Measurements from ENCODE around the gene ATXN3L.

DNA sequence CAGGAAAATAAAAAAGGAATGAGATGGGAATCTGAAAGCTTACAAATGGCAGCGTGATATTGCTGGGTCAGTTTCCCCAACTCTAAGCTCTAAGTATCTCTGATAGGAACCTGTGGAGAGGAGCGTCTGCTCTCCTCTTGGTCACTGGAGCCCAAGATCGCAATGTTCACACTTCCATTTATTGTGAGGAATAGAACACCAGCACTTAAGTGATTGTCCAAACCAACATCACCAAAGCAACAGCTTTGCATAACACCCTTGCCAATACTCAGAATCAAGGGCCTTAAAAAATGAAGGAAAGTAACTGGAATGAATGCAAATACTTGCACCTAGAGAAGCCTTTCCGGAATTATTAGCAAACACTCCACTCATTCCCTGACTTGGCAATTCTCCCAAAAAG, 46.8 kb upstream of the ATXN3L start:
- TF ChIP-seq MYNN (tag by site-specific recombination; IDR thresholded peaks at IDR 0.05; ENCODE audit: borderline replicate concordance) (no peak), REPIN1 (tag by site-specific recombination; IDR thresholded peaks at IDR 0.05; ENCODE audit: low read depth) (no peak), ZNF311 (tag by site-specific recombination; IDR thresholded peaks at IDR 0.05; ENCODE audit: borderline replicate concordance) (no peak), ZNF792 (tag by site-specific recombination; IDR thresholded peaks at IDR 0.05) (no peak), MZF1 (tag by site-specific recombination; IDR thresholded peaks at IDR 0.05; ENCODE audit: borderline replicate concordance) (no peak), WT1 (tag by site-specific recombination; IDR thresholded peaks at IDR 0.05) (no peak)
- TF ChIP-seq, protein P1, sequence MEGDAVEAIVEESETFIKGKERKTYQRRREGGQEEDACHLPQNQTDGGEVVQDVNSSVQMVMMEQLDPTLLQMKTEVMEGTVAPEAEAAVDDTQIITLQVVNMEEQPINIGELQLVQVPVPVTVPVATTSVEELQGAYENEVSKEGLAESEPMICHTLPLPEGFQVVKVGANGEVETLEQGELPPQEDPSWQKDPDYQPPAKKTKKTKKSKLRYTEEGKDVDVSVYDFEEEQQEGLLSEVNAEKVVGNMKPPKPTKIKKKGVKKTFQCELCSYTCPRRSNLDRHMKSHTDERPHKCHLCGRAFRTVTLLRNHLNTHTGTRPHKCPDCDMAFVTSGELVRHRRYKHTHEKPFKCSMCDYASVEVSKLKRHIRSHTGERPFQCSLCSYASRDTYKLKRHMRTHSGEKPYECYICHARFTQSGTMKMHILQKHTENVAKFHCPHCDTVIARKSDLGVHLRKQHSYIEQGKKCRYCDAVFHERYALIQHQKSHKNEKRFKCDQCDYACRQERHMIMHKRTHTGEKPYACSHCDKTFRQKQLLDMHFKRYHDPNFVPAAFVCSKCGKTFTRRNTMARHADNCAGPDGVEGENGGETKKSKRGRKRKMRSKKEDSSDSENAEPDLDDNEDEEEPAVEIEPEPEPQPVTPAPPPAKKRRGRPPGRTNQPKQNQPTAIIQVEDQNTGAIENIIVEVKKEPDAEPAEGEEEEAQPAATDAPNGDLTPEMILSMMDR (tag by site-specific recombination; IDR thresholded peaks at IDR 0.05), result no peak

Measured in HEK293 (cell line).